Activated CD8-positive, alpha-beta memory T cell treated with anti-CD3 and anti-CD28 coated beads for 1 hour (primary cell): Measurements from ENCODE around the gene FNIP1.
"Not testable (repeated sequence)": the region's sequence is repeated elsewhere in the genome, so short reads cannot be mapped to it uniquely, and the experiment has no call there.

Source experiments
- DNase-seq, 2 donors: peaks; one replicate each; pipeline ENCODE4 v3.0.0-alpha.2; 2020; ENCODE audit warnings: low read depth in 1 of 2; ENCODE audit errors: extremely low read depth in 1 of 2

Gene FNIP1

GRCh38 chr5:131610198-131611063 lies 186.4 kb downstream of the FNIP1 start:
- DNase-seq: no peak

DNA sequence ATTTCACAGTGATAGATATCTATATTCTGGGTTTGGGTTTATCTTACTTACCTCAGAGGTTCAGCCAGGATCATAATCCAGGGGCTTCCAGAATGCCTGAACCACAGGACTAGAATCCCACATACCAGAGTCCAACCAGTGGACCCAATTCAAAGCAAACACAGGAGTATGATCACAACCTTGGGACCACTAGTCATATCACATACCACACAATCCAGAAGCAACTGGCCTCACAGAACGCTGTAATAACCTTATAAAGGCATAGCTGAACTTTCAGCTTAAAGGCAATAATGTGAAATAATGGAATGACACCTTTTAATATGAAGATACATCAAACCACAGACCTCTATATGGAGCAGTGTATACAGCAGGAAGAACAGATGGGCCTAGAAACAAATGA lies 187.0 kb downstream of the FNIP1 start:
- no peak for DNase-seq

GRCh38 chr5:131608597-131608996 lies 188.2 kb downstream of the FNIP1 start:
- no peak for DNase-seq

DNA sequence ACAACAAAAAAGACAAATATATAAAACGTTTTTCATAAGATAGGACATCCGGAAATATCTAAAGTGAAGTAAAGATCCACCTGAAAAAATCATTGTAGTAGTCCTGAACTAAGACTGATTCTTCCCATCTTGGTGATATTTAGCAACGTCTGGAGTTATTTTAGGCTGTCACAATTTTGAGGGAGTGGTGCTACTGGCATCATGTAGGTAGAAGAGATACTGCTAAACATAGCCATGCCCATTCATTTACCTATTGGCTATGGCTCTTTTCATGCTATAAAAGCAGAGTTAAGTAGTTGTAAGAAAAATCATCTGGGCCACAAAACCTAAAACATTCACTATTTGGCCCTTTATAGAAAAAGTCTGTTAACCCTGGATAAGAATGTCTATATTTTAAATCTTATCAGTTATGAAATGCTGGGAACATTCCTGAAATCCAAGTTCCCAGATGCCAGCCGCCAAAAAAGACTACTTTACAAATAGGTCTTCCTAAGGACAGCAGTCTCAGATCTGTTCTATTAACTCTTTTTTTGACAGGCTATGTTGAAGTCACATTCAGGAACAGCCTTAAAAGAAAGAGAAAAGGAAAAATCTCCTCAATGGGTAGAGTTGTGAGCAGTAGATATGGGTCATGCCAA lies 188.8 kb downstream of the FNIP1 start:
- DNase-seq: no peak

DNA sequence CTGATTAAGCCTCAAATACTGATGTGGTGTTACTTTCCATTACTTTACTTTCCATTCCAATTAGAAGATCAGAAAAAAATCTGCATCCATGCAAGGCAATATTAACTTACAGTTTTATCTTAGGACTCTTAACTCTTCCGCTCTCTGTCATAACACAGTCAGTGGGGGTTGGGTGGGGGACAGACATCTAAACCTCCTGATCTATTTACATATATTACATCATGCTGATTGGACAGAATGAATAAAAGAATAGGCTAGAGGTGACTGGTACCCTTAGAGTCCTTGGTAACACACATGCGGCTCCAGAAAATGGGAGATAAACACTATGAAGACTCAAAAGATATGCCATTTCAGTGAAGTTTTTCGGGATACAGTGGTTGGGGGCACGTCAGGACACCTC lies 189.4 kb downstream of the FNIP1 start:
- DNase-seq: no peak

DNA sequence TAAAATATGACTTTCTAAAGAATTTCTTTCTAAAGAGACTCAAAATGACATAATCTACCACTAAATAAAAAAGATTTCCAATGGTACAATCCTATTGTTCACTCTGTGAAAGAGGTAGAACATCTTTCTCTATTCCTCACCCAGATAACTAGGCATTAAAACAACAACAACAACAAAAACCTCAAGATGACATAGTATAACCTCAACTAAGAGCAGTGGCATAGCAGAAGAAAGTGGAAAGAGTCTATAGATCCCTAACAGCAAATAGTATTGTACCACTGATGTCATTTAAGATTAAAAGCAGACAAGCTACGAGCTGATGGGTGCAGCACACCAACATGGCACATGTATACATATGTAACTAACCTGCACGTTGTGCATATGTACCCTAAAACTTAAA lies 191.7 kb downstream of the FNIP1 start:
- DNase-seq: no peak

DNA sequence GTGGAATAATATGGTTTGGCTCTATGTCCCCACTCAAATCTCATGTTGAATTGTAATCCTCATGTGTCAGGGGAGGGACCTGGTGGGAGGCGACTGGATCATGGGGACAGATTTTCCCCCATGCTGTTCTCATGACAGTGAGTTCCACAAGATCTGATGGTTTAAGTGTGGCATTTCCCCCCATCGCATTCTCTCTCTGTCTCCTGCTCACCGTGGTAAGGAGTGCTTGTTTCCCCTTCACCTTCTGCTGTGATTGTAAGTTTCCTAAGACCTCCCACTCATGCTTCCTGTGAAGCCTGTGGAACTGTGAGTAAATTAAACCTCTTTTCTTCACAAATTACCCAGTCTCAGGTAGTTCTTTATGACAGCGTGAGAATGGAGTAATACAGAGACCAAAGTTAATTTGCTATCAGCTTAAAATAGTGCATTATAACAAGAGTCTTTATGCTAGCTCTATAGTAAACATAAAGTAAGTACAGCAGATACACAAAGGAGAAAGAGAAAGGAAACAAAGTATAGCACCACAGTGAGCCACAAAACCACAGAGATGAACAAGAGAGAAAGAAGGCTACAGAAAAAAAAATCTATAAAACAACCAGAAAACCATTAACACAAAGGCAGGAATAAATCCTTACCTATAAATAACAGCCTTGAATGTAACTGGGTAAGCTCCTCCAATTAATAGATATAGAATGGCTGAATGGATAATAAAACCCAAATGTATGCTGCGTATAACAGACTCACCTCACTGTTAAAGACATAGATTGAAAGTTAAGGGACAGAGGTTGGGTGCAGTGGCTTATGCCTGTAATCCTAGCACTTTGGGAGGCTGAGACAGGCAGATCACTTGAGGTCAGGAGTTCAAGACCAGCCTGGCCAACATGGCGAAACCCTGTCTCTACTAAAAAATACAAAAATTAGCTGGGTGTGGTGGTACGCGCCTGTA lies 201.5 kb downstream of the FNIP1 start:
- no peak for DNase-seq

DNA sequence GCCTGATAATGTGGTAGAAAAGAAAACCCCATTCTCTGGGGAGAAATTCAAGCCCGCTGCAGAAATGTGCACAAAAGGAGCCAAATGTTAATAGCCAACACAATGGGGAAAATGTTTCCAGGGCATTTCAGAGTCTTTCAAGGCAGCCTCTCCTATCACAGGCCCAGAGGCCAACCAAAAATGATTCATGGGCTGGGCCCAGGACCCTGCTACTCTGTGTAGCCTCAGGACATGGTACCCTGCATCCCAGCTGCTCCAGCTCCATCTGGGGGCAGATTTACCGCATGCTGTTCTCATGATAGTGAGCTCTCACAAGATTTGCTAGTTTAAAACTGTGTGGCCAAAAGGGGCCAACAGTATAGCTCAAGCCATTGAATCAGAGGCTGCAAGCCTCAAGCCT lies 202.9 kb downstream of the FNIP1 start:
- DNase-seq: no peak

GRCh38 chr5:131593436-131593835 lies 203.4 kb downstream of the FNIP1 start:
- DNase-seq: not testable (repeated sequence)
